G401.6 (cell line): ENCODE results near the gene ZNF486.
"Not testable (repeated sequence)": the region's sequence is repeated elsewhere in the genome, so short reads cannot be mapped to it uniquely, and the experiment has no call there.

ENCODE experiments used
- FAIRE-seq: peaks from 2 replicates; lab custom pipeline; 2012; peaks lifted over from hg19 to GRCh38; lab: Jason Lieb, UNC

ZNF486 gene

GRCh38 chr19:20233105-20233504 lies 66.1 kb downstream of the ZNF486 start:
- no peak for FAIRE-seq

DNA sequence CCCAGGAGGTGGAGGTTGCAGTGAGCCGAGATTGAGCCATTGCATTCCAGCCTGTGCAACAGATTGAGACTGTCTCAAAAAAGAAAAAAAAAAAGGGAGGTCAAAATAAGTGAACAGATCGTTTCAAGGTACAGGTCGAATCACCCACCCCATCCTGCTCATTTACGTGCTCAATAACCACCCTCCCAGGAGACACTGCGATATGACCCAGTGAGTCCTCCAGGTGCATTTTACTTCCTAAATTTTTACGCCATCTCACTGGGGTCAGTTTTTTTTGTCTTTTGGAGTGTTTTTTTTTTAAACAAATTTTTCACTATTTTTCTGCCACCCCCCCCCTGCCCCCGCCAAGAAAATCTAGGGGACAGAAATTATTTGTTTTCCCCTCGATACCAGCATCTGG lies 68.1 kb downstream of the ZNF486 start:
- no peak for FAIRE-seq

- no peak for FAIRE-seq
Measured at GRCh38 chr19:20237773-20238623, 71.0 kb downstream of the ZNF486 start.

DNA sequence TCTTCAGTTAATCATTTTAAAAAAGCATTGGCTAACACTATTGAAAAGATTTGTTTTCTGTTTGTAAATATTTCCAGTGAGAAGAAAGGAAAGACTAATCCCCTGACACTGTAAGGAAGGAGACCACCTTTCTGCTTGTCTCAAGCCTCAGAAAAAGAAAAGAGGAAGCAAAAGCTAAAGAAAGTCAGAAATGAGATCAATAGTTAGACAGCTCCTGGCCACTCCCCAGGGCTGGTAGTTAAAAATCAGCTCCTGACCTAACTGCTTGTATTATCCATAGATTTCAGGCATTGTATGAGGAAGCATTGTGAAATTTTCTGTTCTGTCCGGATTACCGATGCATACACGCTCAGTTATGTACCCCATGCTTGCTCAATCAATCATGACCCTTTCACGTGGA lies 76.6 kb downstream of the ZNF486 start:
- no peak for FAIRE-seq

DNA sequence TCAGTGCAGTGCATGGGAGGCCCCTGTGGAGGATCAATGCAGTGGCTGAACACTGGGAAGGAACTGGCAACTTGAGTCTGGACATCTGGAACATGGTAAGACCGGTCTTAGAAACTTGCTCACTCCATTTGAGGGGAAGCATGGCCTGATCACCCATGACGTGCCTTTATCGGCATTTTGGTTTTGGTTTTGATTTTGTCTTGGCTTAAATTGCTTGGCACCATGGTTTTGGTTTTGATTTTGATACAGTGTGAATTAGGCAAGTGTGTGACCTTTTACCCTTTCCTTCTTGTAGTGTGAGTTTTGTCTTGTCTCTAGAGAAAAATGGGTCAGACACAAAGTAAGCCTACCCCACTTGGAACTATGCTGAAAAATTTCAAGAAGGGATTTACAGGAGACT lies 77.3 kb downstream of the ZNF486 start:
- FAIRE-seq, result no peak

GRCh38 chr19:20245309-20245708 lies 78.3 kb downstream of the ZNF486 start:
- FAIRE-seq, result no peak

DNA sequence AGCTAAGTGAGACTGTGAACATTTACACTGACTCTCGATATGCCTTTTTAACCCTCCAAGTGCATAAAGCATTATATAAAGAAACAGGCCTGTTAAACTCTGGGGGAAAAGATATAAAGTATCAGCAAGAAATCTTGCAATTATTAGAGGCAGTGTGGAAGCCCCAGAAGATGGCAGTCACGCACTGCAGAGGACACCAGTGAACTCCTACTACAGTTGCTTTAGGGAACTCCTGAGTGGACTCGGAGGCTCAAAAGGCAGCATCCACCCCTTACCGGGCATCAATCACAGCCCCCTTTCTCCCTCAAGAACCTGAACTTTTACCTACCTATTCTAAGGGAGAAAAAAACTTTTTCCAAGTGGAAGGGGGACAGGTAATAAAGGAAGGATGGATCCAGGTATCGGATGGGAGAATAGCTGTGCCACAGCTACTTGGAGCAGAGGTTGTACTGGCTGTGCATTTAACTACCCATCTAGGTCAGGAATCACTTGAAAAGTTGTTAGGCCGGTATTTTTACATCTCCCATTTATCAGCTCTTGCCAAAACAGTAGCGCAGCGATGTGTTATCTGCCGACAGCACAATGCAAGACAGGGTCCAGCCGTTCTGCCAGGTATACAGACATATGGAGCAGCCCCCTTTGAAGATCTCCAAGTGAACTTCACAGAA lies 80.1 kb downstream of the ZNF486 start:
- FAIRE-seq, result no peak

DNA sequence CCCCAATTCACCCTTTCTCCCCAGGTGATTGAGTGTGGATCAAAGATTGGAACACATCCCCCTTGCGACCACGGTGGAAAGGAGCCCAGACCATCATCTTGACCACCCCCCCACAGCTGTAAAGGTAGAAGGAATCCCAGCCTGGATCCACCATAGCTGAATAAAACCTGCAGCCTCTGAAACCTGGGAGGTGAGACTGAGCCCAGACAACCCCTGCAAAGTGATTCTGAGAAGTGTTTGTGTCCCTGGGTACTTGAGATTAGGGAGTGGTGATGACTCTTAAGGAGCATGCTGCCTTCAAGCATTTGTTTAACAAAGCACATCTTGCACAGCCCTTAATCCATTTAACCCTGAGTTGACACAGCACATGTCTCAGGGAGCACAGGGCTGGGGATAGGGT lies 81.2 kb downstream of the ZNF486 start:
- not testable (repeated sequence) for FAIRE-seq
